HG03558 (cell line): ENCODE measurements around the gene SRRM4.

Source experiments
- ATAC-seq: cut with Tn5 transposase; IDR thresholded peaks from one replicate; pipeline ENCODE4 v1.9.1; 2021; ENCODE audit warnings: moderate number of reproducible peaks; ENCODE audit not compliant: unreplicated experiment; ENCODE audit errors: extremely low read depth

Gene SRRM4

DNA sequence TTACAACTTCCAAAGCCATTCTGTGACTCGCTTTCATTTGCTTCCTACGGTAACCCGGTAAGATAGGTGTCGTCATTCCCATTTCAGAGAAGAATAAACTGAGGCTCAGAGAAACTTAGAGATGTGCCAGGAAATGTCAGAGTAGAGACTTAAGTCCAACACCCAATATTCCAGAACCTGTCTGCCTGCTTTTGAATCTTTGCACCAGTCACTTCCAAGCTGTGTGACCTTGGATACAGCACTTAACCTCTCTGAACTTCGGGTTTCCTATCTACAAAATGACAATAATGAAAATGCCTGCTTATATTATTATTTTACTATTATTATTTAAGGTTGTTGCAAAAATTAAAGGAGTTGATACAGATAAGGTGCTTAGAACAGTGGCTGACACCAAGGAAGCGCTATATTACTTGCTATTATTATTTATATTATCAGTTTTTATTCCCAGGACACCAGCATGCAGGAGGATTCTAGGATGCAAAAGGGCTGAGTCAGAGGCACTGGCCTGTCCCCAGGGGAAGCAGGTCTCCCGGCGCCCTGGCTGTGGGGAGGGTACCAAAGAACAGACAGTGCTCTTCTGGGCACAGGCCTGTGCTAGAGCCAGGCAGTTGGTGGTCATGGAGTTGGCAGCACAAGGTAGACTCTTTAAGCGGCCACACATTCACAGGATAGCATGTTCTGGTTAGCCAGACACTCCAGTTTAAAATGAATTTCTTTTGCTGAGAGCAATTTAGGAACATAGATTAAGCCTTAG, 202.8 kb downstream of the SRRM4 start:
- no peak for ATAC-seq

DNA sequence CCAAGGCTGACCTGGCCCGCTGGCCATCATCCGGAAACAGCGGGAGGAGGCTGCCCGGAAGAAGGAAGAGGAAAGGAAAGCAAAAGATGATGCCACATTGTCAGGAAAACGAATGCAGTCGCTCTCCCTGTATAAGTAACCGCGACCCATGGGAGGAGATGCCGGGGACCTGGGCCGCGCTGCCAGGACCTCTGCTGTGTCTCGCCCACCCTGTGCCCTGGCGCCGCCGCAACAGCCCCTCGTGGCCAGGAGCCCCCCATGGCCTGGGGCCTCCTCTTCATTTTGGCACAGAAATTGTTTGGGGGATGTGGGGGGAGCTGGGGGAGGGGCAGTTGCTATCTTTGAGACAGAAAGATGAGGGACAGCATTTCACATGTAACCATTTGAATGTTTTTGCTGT, 213.9 kb downstream of the SRRM4 start:
- ATAC-seq: no peak

DNA sequence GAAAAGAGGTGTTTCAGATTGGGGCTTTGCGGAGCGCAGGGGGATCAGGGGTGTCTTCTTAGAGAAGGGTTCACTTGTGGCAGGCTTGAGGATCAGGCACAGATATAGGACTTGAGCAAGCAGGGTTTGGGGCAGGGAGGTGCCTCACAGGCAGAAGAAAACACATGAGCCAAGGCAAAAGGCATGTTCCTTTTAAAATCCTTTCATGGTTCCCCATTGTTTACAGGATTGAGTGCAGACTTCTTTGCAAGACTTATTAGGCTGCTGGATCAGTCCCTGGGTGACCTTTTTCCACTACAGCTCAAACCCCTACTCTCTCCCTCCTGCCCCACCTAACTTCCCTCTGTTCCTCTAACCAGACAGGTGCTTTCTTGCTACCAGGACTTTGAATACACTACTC, 217.1 kb downstream of the SRRM4 start:
- ATAC-seq: no peak

DNA sequence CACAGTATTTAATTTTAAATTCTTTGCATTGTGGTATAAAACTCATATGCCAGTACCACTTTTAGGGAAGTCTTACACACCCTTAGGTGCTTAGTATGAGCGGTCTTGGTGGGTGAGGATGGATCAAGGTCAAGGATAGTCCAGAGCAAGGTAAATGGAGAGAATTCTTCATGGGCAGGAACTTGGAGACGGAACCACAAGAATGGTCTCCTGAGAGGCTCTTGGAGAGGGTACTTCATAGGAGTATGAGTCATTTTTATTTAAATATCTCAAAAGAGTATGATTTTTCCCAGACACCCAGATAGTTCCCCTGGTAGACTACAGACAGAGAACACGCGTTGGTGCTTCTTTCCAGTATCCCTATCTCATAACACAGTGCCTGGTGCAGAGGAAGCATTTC, 219.3 kb downstream of the SRRM4 start:
- ATAC-seq: no peak

DNA sequence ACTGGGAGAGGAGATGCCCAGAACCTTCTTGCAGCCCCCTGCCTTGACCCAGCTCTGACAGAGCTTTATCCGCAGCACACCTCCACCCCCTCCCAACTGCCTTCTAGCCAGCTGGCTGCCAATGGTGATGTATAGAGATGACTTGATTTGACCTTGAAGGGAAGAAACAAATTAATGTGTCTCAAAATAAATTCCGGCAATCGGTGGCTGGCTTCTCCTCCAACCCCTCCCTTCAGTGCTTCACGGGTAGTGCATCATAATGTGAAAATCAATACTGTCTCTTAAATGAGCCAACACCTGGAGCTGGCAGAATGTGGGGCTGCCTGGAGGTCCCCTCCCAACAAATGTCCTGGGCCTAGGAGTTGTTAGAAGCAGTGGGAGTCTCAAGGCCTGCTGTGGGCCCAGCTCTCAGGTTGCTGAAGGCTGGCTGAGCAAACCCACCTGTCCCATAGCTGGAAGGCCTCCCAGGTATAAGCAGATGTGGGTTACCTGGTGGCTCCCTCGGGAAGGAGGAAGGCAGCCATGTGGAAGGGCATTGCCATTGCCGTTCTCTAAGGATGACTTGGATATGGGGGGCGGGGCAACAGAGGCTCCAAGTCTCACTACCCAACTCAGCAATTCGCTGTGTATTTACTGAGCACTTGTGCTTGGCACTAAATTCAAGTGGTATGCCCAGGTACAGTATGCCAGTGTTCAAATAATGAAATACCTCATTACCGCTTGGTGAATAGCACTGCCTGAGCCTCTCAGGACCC, 220.6 kb downstream of the SRRM4 start:
- ATAC-seq: no peak

DNA sequence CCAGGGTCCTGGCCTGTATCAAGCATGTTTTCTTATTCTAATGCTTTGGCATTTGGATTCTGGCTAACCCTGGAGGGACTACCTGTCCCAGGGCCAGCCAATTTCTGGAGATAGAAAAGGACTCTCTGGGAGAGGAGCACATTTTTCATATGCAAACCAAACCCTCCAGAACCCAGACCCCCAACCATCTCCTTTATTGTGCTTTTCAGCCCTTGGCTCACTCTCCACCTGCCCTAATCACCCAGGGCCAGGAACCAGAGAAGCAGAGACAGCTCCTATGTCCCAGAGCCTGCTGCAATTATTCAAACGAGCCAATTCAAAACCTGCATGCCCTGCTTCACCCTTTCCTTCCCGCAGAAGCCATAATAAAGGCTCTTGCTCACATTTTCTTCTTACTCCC, 221.2 kb downstream of the SRRM4 start:
- no peak for ATAC-seq

DNA sequence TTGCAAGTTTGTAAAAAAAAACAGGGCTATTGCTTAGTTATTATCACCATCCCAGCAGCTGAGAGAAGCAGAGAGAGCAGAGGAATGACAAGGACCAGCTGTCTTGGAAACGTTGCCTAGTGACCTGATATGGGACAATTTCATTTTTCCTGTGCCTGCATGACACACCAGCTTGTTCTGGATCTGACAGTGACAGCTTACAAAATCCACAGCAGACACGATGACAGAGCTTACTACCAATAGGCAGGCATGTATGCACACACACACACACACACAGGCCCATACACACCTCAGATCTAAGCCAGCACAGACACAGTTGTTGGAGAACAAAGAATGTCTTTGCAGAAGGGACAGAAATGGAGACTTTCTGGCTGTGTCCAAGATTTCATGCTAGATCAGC, 222.8 kb downstream of the SRRM4 start:
- no peak for ATAC-seq

DNA sequence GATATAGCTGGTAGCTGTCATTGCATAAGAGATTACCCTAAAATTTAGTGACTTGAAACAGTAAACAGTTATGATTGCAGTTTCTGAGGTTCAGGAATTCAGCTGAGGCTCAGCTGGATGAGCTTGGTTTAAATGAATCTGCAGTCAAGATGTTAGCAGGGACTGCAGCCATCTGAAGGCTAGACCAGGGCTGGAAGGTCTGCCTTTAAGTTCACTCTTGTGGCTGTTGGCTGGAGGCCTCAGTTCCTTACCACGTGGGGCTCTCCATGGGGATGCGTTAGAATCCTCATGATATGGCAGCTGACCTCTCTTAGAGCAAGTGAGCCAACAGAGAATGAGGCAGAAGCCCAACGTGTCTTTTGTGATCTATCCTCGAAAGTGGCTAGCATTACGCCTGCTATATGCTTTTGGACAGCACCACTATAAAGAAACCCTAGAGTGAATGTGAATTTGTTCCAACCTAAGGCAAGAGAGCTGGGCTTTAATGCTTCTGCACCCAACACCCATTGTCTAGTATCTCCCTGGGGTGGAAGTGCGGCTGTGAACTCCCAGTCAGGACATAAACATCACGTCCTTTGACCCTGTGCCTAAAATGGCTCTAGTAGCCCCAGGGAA, 223.4 kb downstream of the SRRM4 start:
- ATAC-seq: no peak

DNA sequence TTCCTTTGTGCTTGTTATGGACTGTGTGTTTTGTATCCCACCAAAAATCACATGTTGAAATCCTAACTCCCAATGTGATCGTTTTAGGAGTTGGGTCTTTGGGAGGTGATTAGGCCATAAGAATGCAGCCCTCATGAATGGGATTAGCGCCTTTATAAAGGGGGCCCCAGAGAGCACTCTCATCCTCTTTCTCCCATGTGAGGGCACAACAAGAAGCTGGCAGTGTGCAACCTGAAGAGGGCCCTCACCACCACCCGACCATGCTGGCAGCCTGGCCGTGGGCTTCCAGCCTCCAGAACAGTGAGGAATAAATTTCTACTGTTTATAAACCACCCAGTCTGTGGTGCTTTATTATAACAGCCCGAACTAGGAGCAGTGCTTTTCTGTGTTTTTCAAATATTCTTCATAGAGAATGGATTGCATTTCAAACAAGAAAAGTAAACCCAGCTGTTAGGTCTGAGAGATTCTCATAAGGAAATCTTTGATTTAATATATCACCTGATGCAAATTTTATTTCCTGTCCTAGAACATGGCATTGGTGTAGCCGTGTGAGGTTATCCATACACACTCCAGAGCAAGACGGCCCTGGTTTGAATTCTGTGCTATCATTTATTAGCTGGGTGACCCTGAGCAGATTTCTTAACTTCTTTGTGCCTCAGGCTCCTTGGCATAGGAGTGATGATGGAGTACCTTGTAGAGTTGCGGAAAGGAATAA, 225.2 kb downstream of the SRRM4 start:
- no peak for ATAC-seq

DNA sequence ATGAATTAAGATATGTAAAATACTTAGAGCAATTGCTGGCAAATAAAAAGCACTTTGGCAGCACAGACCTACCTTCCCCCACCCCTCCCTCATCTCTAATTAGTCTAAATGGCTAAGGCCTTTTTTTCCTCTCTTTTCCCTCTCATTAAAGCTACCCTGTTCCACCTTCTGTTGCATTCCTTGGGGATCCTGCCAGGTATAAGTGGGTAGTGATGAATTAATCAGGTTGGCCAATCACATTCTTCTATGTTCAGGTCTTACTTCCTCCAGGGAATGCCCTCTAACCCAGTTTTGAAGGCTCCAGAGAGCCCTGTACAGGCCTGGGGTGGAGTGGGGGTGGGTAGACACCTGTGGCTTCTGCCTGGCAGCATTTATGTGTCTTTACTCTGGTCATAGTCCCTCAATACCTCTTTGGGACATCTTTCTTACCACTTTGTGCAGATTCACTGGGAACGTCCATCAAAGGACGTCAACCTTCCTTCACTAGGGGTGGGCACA, 225.8 kb downstream of the SRRM4 start:
- ATAC-seq: no peak

DNA sequence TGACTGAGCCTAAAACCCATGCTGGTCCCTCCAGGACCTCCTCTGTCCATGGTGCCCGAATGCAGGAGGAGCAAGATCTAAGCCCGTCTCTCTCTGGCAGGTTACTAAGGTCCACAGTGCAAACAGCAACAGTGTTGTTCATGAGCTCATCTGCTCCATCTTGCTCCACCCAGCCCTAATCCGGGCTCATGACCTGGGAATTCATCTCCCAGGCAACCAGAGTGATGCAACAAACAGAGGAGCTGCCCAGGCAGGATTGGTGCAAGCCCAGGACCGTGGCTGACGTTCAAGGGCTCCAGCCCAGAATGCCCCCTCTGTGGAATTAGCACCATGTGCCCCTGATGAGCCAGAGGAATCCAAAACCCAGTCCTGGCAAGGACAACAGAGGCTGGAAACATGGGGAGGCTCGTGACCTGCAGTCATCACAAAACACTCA, 227.3 kb downstream of the SRRM4 start:
- ATAC-seq: no peak

DNA sequence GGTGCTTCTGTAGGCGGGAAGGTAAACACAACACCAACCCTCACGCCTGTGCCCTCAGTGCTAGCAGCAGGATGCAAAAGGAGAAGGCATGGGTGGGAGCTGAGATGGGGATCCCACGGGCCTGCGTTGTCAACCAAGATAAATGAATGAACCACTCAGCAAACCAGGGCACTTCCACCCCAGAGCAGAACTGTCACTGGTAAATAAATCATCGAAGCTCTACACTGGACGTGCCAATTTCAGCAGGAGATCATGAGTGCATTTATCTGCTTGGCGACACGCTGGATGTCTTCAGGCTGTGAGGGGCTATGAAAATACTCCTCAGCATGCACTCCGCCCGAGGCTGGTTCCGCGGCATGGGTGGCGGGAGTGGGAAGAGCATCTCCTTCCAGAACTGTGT, 230.5 kb downstream of the SRRM4 start:
- ATAC-seq: no peak
